Endothelial cell of umbilical vein (primary cell): ENCODE results near the gene PLEKHG1.

Experiments used
- POLR2AphosphoS5 ChIP-seq: IDR thresholded peaks from 2 replicates; pipeline ENCODE4 v1.6.1; 2012; ENCODE audit warnings: low read depth, mild to moderate bottlenecking, control low read depth, low read length, moderate library complexity; ENCODE audit not compliant: insufficient read depth
- TF ChIP-seq, protein P1 (sequence below), 2 donors: IDR thresholded peaks; 1 replicate in 1 of 2; 2 replicates in 1 of 2; pipeline ENCODE4 v1.5.1; 2011; ENCODE audit warnings: low read length in 2 of 2, mild to moderate bottlenecking in 2 of 2, moderate library complexity in 2 of 2, control low read depth in 1 of 2, inconsistent platforms in 1 of 2, low read depth in 1 of 2; ENCODE audit not compliant: insufficient read depth in 1 of 2; ENCODE audit errors: extremely low read depth in 1 of 2

DNA sequence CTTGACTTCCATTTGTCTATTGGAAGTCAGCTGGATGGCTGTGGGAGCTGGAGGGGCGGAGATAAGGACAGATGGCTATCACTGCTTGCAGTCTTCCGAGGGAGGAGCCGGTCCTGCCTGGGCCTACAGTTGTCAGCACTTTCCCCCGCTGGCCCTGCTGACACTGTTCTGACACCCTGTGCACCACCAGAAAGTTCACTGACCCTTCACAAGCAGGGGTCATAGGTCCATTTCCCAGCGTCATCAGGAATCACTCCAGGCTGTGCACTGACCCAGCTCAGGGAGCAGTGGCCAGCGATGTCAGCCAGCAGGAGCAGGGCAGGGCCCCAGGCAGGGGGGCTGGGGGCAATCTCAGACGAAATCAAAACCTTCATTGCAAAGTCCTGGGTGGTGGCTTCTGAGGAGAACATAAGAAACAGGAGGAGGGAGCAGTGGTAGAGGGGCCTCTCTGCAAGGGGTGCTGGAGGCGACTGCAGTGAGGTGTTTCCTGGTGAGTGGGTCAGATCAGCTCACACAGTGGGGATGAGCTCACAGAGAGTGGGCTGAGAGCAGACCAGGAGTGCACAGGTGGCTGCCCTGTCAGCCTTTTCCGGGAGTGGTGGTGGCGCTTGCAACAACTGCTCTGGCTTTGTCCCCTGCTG lies 26.5 kb upstream of the PLEKHG1 start:
- TF ChIP-seq, protein P1, sequence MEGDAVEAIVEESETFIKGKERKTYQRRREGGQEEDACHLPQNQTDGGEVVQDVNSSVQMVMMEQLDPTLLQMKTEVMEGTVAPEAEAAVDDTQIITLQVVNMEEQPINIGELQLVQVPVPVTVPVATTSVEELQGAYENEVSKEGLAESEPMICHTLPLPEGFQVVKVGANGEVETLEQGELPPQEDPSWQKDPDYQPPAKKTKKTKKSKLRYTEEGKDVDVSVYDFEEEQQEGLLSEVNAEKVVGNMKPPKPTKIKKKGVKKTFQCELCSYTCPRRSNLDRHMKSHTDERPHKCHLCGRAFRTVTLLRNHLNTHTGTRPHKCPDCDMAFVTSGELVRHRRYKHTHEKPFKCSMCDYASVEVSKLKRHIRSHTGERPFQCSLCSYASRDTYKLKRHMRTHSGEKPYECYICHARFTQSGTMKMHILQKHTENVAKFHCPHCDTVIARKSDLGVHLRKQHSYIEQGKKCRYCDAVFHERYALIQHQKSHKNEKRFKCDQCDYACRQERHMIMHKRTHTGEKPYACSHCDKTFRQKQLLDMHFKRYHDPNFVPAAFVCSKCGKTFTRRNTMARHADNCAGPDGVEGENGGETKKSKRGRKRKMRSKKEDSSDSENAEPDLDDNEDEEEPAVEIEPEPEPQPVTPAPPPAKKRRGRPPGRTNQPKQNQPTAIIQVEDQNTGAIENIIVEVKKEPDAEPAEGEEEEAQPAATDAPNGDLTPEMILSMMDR (IDR thresholded peaks at IDR 0.05; ENCODE audit: extremely low read depth in 1 of 2, insufficient read depth in 1 of 2, low read depth in 1 of 2, low read length in 2 of 2) = no peak
- no peak for TF ChIP-seq POLR2AphosphoS5
